NCI-H2171 treated with DMSO at 0.1 percent for 48 hours (cell line): ENCODE data around the gene GNG5.
"Not testable (repeated sequence)": the region's sequence is repeated elsewhere in the genome, so short reads cannot be mapped to it uniquely, and the experiment has no call there.

Experiments
- DNase-seq: peaks from one replicate; lab custom pipeline; 2025; lab: John Stamatoyannopoulos, UW

The GNG5 gene

GRCh38 chr1:84506002-84506728 lies at the start of gene GNG5, which contains the start of gene SPATA1:
TSS of gene GNG5 (minus strand) at chr1:84506581. CDS start at chr1:84506091, 490 bp downstream.
TSS of gene SPATA1 (plus strand) at chr1:84506386. CDS start at chr1:84516360, 9,974 bp downstream.
- peak; percentile 91 for DNase-seq

- DNase-seq, result peak; percentile 45
These were observed 44.4 kb upstream of the GNG5 start for GRCh38 chr1:84550826-84551225.

GRCh38 chr1:84541679-84542078 lies 35.3 kb upstream of the GNG5 start:
- DNase-seq, result no peak

GRCh38 chr1:84540759-84541158 lies 34.4 kb upstream of the GNG5 start:
- no peak for DNase-seq

GRCh38 chr1:84539972-84540371 lies 33.6 kb upstream of the GNG5 start:
- DNase-seq, result no peak

- DNase-seq, result no peak
These were observed 32.2 kb upstream of the GNG5 start for GRCh38 chr1:84538599-84538998.

- no peak for DNase-seq
These were observed 19.4 kb upstream of the GNG5 start for GRCh38 chr1:84525779-84526178.

- DNase-seq, result no peak
These were observed 18.2 kb upstream of the GNG5 start for GRCh38 chr1:84524590-84524989.

GRCh38 chr1:84510668-84511067 lies 4.3 kb upstream of the GNG5 start:
- DNase-seq, result no peak

GRCh38 chr1:84510165-84510564 lies 3.8 kb upstream of the GNG5 start:
- no peak for DNase-seq

- DNase-seq, result no peak
These were observed 2.6 kb upstream of the GNG5 start for GRCh38 chr1:84509029-84509428.

- DNase-seq, result no peak
These were observed 2.1 kb upstream of the GNG5 start for GRCh38 chr1:84508510-84508909.

- DNase-seq, result not testable (repeated sequence)
These were observed 1.5 kb upstream of the GNG5 start for GRCh38 chr1:84507887-84508286.

- peak; percentile 51 for DNase-seq
These were observed 510 bp upstream of the GNG5 start for GRCh38 chr1:84506729-84507453.

GRCh38 chr1:84505493-84506001 lies 834 bp downstream of the GNG5 start:
- DNase-seq, result peak; percentile 49

GRCh38 chr1:84504580-84505492 lies 1.5 kb downstream of the GNG5 start:
- no peak for DNase-seq

GRCh38 chr1:84502927-84503326 lies 3.5 kb downstream of the GNG5 start:
- no peak for DNase-seq

GRCh38 chr1:84497631-84498275 lies 8.6 kb downstream of the GNG5 start:
- DNase-seq, result no peak

GRCh38 chr1:84496498-84496897 lies 9.9 kb downstream of the GNG5 start:
- no peak for DNase-seq

GRCh38 chr1:84493747-84494146 lies 12.6 kb downstream of the GNG5 start:
- DNase-seq, result no peak

- DNase-seq, result no peak
These were observed 13.7 kb downstream of the GNG5 start for GRCh38 chr1:84492726-84493125.

GRCh38 chr1:84489766-84490165 lies 16.6 kb downstream of the GNG5 start:
- no peak for DNase-seq
